PFSK-1 (cell line): ENCODE data around the gene ANKH.

Experiments
- FOXP2 ChIP-seq: optimal IDR thresholded peaks from 2 replicates; pipeline ENCODE3; 2011; ENCODE audit warnings: borderline replicate concordance, control low read depth, inconsistent platforms; ENCODE audit not compliant: insufficient read depth; ENCODE audit errors: extremely low read length, extremely low read depth
- POLR2AphosphoS5 ChIP-seq: IDR thresholded peaks from 2 replicates; pipeline ENCODE4 v1.6.1; 2012; ENCODE audit warnings: low read depth, mild to moderate bottlenecking, control low read depth, low read length, moderate library complexity
- REST ChIP-seq, 2 experiments: IDR thresholded peaks; 2 replicates each; pipeline versions ENCODE4 v1.6.1 to v1.8.0; 2011 to 2012; ENCODE audit warnings: low read depth in 2 of 2, low read length in 2 of 2, control low read depth in 1 of 2, inconsistent platforms in 1 of 2, mild to moderate bottlenecking in 1 of 2, moderate library complexity in 1 of 2; ENCODE audit not compliant: insufficient read depth in 1 of 2
- SIN3A ChIP-seq: IDR thresholded peaks from 2 replicates; pipeline ENCODE4 v1.6.1; 2012; ENCODE audit warnings: mild to moderate bottlenecking, low read length, moderate library complexity, borderline replicate concordance; ENCODE audit not compliant: insufficient read depth
- TAF1 ChIP-seq: IDR thresholded peaks from 2 replicates; pipeline ENCODE4 v1.6.1; 2012; ENCODE audit warnings: low read length, control low read depth, borderline replicate concordance; ENCODE audit not compliant: insufficient read depth

Gene ANKH

GRCh38 chr5:14869668-14870164 is 1.9 kb downstream of the ANKH start:
- TF ChIP-seq TAF1 (no peak), FOXP2 (no peak), POLR2AphosphoS5 (no peak), SIN3A (no peak), REST (IDR thresholded peaks at IDR 0.05; ENCODE audit: insufficient read depth in 1 of 2, low read depth in 2 of 2, low read length in 2 of 2) (no peak)

GRCh38 chr5:14869233-14869632 is 2.3 kb downstream of the ANKH start:
- TF ChIP-seq REST (IDR thresholded peaks at IDR 0.05; ENCODE audit: insufficient read depth in 1 of 2, low read depth in 2 of 2, low read length in 2 of 2) (no peak), SIN3A (no peak), FOXP2 (no peak), POLR2AphosphoS5 (no peak), TAF1 (no peak)

- TF ChIP-seq SIN3A (no peak), POLR2AphosphoS5 (no peak), REST (IDR thresholded peaks at IDR 0.05; ENCODE audit: insufficient read depth in 1 of 2, low read depth in 2 of 2, low read length in 2 of 2) (no peak), TAF1 (no peak), FOXP2 (no peak)
Observed at GRCh38 chr5:14868771-14869170, 2.8 kb downstream of the ANKH start.

GRCh38 chr5:14864181-14864812 is 7.3 kb downstream of the ANKH start:
- TF ChIP-seq TAF1, result no peak
- TF ChIP-seq POLR2AphosphoS5, result no peak
- no peak for TF ChIP-seq SIN3A
- TF ChIP-seq FOXP2, result no peak
- no peak for TF ChIP-seq REST (IDR thresholded peaks at IDR 0.05; ENCODE audit: insufficient read depth in 1 of 2, low read depth in 2 of 2, low read length in 2 of 2)

- TF ChIP-seq FOXP2 (no peak), POLR2AphosphoS5 (no peak), REST (IDR thresholded peaks at IDR 0.05; ENCODE audit: insufficient read depth in 1 of 2, low read depth in 2 of 2, low read length in 2 of 2) (no peak), TAF1 (no peak), SIN3A (no peak)
Observed at GRCh38 chr5:14863105-14863504, 8.5 kb downstream of the ANKH start.
